ENCODE data around the gene CUBN.

Gene CUBN

GRCh38 chr10:16787361-16787791, 342.2 kb downstream of the CUBN start:
- DNase-seq (ENCODE audit: low spot score): peak; percentile 81

- DNase-seq (ENCODE audit: low spot score): no peak
These were observed 349.2 kb downstream of the CUBN start for GRCh38 chr10:16780338-16780880.

- DNase-seq (ENCODE audit: low spot score): peak; percentile 49
These were observed 350.2 kb downstream of the CUBN start for GRCh38 chr10:16779384-16779915.

GRCh38 chr10:16777473-16778370, 351.9 kb downstream of the CUBN start:
- DNase-seq (ENCODE audit: low spot score): peak; percentile 62

- no peak for DNase-seq (ENCODE audit: low spot score)
These were observed 352.7 kb downstream of the CUBN start for GRCh38 chr10:16776896-16777295.
